Measurements from ENCODE around the gene WDR76.

WDR76 gene

DNA sequence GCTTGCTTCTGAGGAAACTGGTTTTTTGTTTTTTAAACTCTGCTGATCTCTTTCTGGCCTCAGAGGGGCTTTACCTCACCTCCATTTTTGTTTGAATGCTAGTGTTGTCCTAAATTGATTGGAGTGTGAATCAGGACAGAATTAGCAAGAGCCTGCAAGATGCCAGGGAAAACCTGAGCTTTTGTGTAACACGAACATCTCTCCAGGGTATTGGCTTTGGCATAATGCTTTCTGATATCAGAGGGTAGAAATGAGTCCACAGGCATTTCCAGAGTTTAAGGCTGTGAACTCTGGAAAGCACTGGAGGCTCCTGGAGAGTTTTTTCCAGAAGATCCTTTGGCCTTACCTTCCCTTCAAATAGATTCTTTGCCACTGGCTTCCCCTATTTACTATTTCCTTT, 87.1 kb downstream of the WDR76 start:
- DNase-seq (ENCODE audit: low read depth), result no peak

DNA sequence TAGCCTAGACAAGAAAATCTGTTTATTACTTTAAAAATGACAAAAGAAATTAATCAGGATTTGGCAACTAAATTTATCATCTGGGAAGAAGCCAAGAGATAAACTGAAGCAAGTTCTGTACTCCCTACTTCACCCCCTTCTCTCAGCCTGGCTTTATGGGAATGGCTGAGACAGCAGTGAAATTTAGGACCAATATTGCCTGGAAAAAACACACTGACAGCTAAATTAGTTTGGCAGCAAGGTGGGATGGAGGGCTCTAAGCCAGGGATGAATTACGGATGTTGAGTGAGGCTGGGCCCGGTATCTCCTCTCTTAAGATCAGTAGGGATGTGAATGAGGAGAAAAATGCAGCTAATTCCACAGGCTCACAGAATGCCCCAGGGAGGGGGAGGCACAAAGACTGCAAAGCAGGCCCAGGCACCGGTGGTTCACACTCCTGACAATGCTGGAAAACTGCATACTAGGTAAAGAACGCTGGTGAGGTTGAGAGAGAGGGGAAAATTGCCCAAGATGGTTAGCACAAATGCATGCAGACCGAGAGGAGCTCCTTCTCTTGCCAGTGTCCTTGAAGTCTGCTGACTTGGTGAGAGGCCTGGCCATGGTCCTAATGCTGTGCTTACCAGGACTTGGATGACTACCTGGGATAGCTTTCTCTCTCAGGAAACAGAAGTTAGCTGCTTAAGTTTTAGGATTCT, 89.0 kb downstream of the WDR76 start:
- DNase-seq (ENCODE audit: low read depth), result no peak

DNA sequence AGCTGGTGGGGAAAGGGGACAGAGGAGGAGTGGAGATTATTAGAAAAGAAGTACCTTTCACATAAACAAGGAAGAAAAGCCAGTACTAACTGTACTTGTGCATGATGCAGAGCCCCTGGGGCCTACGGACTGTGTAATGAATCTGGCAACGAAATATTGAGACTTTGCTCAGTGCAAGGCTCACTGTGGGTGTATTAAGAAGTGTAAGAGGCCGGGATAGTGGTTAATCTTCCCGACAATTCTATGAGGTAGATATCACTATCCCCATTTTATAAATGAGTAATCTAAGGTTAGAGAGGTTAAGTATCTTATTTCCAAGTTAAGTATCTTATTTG, 89.5 kb downstream of the WDR76 start:
- no peak for DNase-seq (ENCODE audit: low read depth)
